Esophagus (tissue), 2 donors: ENCODE results near the gene SERPINA1. TPM values are rescaled to one million over a fixed set of nuclear protein-coding genes. Genes with fewer than 3 reads are reported as not detected.

Source experiments
- H3K27ac ChIP-seq, 2 donors: one replicate each; pipeline ENCODE4 v1.5.1; 2013; ENCODE audit warnings: low read depth in 2 of 2, mild to moderate bottlenecking in 2 of 2, inconsistent platforms in 1 of 2, low read length in 1 of 2, moderate library complexity in 1 of 2
- H3K27me3 ChIP-seq, 2 donors: one replicate each; pipeline ENCODE4 v1.6.1; 2013; ENCODE audit warnings: low read length in 2 of 2, control low read depth in 1 of 2, mild to moderate bottlenecking in 1 of 2; ENCODE audit not compliant: insufficient read depth in 2 of 2, control insufficient read depth in 1 of 2
- H3K36me3 ChIP-seq, 2 donors: one replicate each; pipeline ENCODE4 v1.6.1; 2013; ENCODE audit warnings: low read length in 1 of 2; ENCODE audit not compliant: control insufficient read depth in 2 of 2, insufficient read depth in 2 of 2
- H3K4me1 ChIP-seq, 2 donors: one replicate each; pipeline ENCODE4 v1.6.1; 2013; ENCODE audit warnings: low read length in 1 of 2; ENCODE audit not compliant: control insufficient read depth in 2 of 2, insufficient read depth in 2 of 2
- H3K4me3 ChIP-seq, 2 donors: one replicate each; pipeline ENCODE4 v1.5.1; 2013; ENCODE audit warnings: low read length in 2 of 2, mild to moderate bottlenecking in 2 of 2, low read depth in 1 of 2, moderate library complexity in 1 of 2
- H3K9me3 ChIP-seq, 2 donors: one replicate each; pipeline ENCODE4 v1.6.1; 2013; ENCODE audit warnings: mild to moderate bottlenecking in 2 of 2, low read depth in 1 of 2, low read length in 1 of 2, moderate library complexity in 1 of 2; ENCODE audit not compliant: control insufficient read depth in 2 of 2, insufficient read depth in 1 of 2
- WGBS, 2 donors: extraction: QIAGEN DNeasy Blood & Tissue Kit; methylation state at CpG; one replicate each; pipeline ENCODE4 v1.1.7; 2013; 5-methylcytosine and 5-hydroxymethylcytosine counted together
- polyA plus RNA-seq, 2 donors: library from polyadenylated mRNA; stranded (reverse); fragments of 200-250 nt; gene quantifications; one replicate each; pipeline ENCODE4 v1.2.3, GENCODE V29; 2013
- donor health status: healthy with polysubstance abuse.
- donor health status: Bipolar disorder and iron deficiency.

SERPINA1 gene
- polyA plus RNA-seq, 2 donors, result 1.5 to 2.2 TPM

- H3K36me3 ChIP-seq, result no peaks in the 10 kb centered on the region
- WGBS, 2 donors, result 79 to 87% methylated on average over 3 of the region's 3 CpGs
- H3K4me1 ChIP-seq, result no peaks in the 10 kb centered on the region
- no peak overlapping the region for H3K4me3 ChIP-seq
- no peaks in the 10 kb centered on the region for H3K27me3 ChIP-seq
- no peak overlapping the region for H3K27ac ChIP-seq
- H3K9me3 ChIP-seq, result no peaks in the 10 kb centered on the region
Observed at GRCh38 chr14:94364037-94364436, 24.4 kb downstream of the SERPINA1 start.

- Histone ChIP-seq H3K36me3 (no peaks in the 10 kb centered on the region), H3K9me3 (no peaks in the 10 kb centered on the region), H3K27me3 (no peaks in the 10 kb centered on the region), H3K27ac (no peak overlapping the region), H3K4me1 (no peaks in the 10 kb centered on the region), H3K4me3 (no peak overlapping the region)
- WGBS, 2 donors, result 79 to 83% methylated on average over 12 of the region's 12 CpGs
Observed at GRCh38 chr14:94363151-94363624, 25.2 kb downstream of the SERPINA1 start.

GRCh38 chr14:94362614-94363133, 25.7 kb downstream of the SERPINA1 start:
- Histone ChIP-seq H3K36me3 (no peaks in the 10 kb centered on the region), H3K4me3 (no peak overlapping the region), H3K27me3 (no peaks in the 10 kb centered on the region), H3K4me1 (no peaks in the 10 kb centered on the region), H3K27ac (no peak overlapping the region), H3K9me3 (no peaks in the 10 kb centered on the region)
- 78 to 82% methylated on average over 8 of the region's 8 CpGs for WGBS, 2 donors

GRCh38 chr14:94361682-94362081, 26.7 kb downstream of the SERPINA1 start:
- H3K27me3 ChIP-seq, result no peaks in the 10 kb centered on the region
- no peak overlapping the region for H3K4me3 ChIP-seq
- no peaks in the 10 kb centered on the region for H3K9me3 ChIP-seq
- 88 to 92% methylated on average over 5 to 6 of the region's 7 CpGs for WGBS, 2 donors
- no peaks in the 10 kb centered on the region for H3K36me3 ChIP-seq
- H3K27ac ChIP-seq, result no peak overlapping the region
- no peaks in the 10 kb centered on the region for H3K4me1 ChIP-seq

- H3K4me1 ChIP-seq, result no peaks in the 10 kb centered on the region
- no peaks in the 10 kb centered on the region for H3K36me3 ChIP-seq
- H3K4me3 ChIP-seq, result no peak overlapping the region
- WGBS, 2 donors, result 73 to 74% methylated on average over 7 of the region's 7 CpGs
- no peak overlapping the region for H3K27ac ChIP-seq
- no peaks in the 10 kb centered on the region for H3K27me3 ChIP-seq
- H3K9me3 ChIP-seq, result no peaks in the 10 kb centered on the region
Observed at GRCh38 chr14:94360945-94361565, 27.3 kb downstream of the SERPINA1 start.

- H3K4me1 ChIP-seq, result no peaks in the 10 kb centered on the region
- H3K27me3 ChIP-seq, result no peaks in the 10 kb centered on the region
- 44 to 52% methylated on average over 1 of the region's 1 CpG for WGBS, 2 donors
- H3K27ac ChIP-seq, result no peak overlapping the region
- H3K9me3 ChIP-seq, result no peaks in the 10 kb centered on the region
- H3K4me3 ChIP-seq, result no peak overlapping the region
- H3K36me3 ChIP-seq, result no peaks in the 10 kb centered on the region
Observed at GRCh38 chr14:94357166-94357565, 31.2 kb downstream of the SERPINA1 start.

GRCh38 chr14:94356379-94357056, 31.9 kb downstream of the SERPINA1 start:
- H3K9me3 ChIP-seq, result no peaks in the 10 kb centered on the region
- H3K4me1 ChIP-seq, result no peaks in the 10 kb centered on the region
- no peaks in the 10 kb centered on the region for H3K27me3 ChIP-seq
- no peak overlapping the region for H3K4me3 ChIP-seq
- no peak overlapping the region for H3K27ac ChIP-seq
- H3K36me3 ChIP-seq, result no peaks in the 10 kb centered on the region
- 75 to 78% methylated on average over 5 of the region's 5 CpGs for WGBS, 2 donors

- Histone ChIP-seq H3K9me3 (no peaks in the 10 kb centered on the region), H3K4me1 (no peaks in the 10 kb centered on the region), H3K27me3 (no peaks in the 10 kb centered on the region), H3K36me3 (no peaks in the 10 kb centered on the region), H3K27ac (no peak overlapping the region), H3K4me3 (no peak overlapping the region)
- WGBS, 2 donors, result 19 to 24% methylated on average over 15 of the region's 15 CpGs
Observed at GRCh38 chr14:94355191-94355794, 33.1 kb downstream of the SERPINA1 start.

- Histone ChIP-seq H3K27ac (no peak overlapping the region), H3K36me3 (no peaks in the 10 kb centered on the region)
- WGBS, 2 donors, result 92 to 94% methylated on average over 3 of the region's 3 CpGs
Observed at GRCh38 chr14:94354638-94355185, 33.7 kb downstream of the SERPINA1 start.

More at GRCh38 chr14:94354638-94355185, 33.7 kb downstream of the SERPINA1 start:
- H3K4me3 ChIP-seq, result no peak overlapping the region
- no peaks in the 10 kb centered on the region for H3K4me1 ChIP-seq
- no peaks in the 10 kb centered on the region for H3K27me3 ChIP-seq
- H3K9me3 ChIP-seq, result no peaks in the 10 kb centered on the region
